H1 (cell line): Measurements from ENCODE around the gene BACE2. TPM values are rescaled to one million over a fixed set of nuclear protein-coding genes. Genes with fewer than 3 reads are reported as not detected.

Experiments used
- CTCF ChIA-PET: fragments of 300-600 bp; sonication (Branson Sonifier 250); formaldehyde crosslinking; loops from one replicate; lab custom pipeline; 2021; ENCODE audit not compliant: partially characterized antibody; lab: Charles Lee
- POLR2A ChIA-PET: fragments of 300-600 bp; sonication (Branson Sonifier 250); formaldehyde crosslinking; loops from one replicate; lab custom pipeline; 2021; ENCODE audit warnings: inconsistent platforms; ENCODE audit not compliant: partially characterized antibody; lab: Charles Lee
- DNase-seq, 2 experiments: peaks; one replicate each; pipeline versions ENCODE4 v3.0.0 to v3.0.0-alpha.2; 2010 to 2022; ENCODE audit warnings: low spot score in 2 of 2, low read depth in 1 of 2, mixed read lengths in 1 of 2
- FAIRE-seq: peaks from 2 replicates; lab custom pipeline; 2011; peaks lifted over from hg19 to GRCh38; lab: Jason Lieb, UNC
- H2AFZ ChIP-seq: 2 replicates; pipeline ENCODE4 v1.8.1; 2012; ENCODE audit warnings: low read length, inconsistent platforms
- H2AK5ac ChIP-seq: 2 replicates; pipeline ENCODE4 v1.6.1; 2013; ENCODE audit warnings: low read depth, low read length
- H2BK120ac ChIP-seq: replicated peaks from 2 replicates; pipeline ENCODE3; 2013; ENCODE audit warnings: low read depth, low read length, inconsistent platforms
- H2BK12ac ChIP-seq: 2 replicates; pipeline ENCODE4 v1.6.1; 2013; ENCODE audit warnings: low read depth, low read length
- H2BK15ac ChIP-seq: 2 replicates; pipeline ENCODE4 v1.6.1; 2013; ENCODE audit warnings: low read length
- H2BK20ac ChIP-seq: 2 replicates; pipeline ENCODE4 v1.6.1; 2013; ENCODE audit warnings: low read length
- H2BK5ac ChIP-seq: 2 replicates; pipeline ENCODE4 v1.6.1; 2013; ENCODE audit warnings: low read depth, low read length
- H3K14ac ChIP-seq: 2 replicates; pipeline ENCODE4 v1.6.1; 2013; ENCODE audit warnings: inconsistent platforms; ENCODE audit not compliant: insufficient read length
- H3K18ac ChIP-seq: 2 replicates; pipeline ENCODE4 v1.6.1; 2013; ENCODE audit warnings: low read length; ENCODE audit errors: extremely low read depth
- H3K23ac ChIP-seq: 2 replicates; pipeline ENCODE4 v1.6.1; 2013; ENCODE audit warnings: inconsistent platforms; ENCODE audit not compliant: insufficient read length
- H3K23me2 ChIP-seq: 2 replicates; pipeline ENCODE4 v1.6.1; 2013; ENCODE audit warnings: low read depth, low read length
- H3K27ac ChIP-seq: 2 replicates; pipeline ENCODE4 v1.6.1; 2011; ENCODE audit warnings: low read depth, low read length, inconsistent platforms
- H3K27me3 ChIP-seq, 4 experiments: replicated peaks in 1 of 4; 1 replicate in 1 of 4; 2 replicates in 3 of 4; pipeline versions ENCODE4 v1.6.1 to v1.8.1; 2011 to 2013; ENCODE audit warnings: low read length in 3 of 4, mild to moderate bottlenecking in 3 of 4, inconsistent platforms in 2 of 4, mixed read lengths in 2 of 4, moderate library complexity in 1 of 4; ENCODE audit not compliant: control insufficient read depth in 3 of 4, insufficient read depth in 3 of 4; ENCODE audit errors: extremely low read depth in 1 of 4
- H3K36me3 ChIP-seq, 4 experiments: 2 replicates each; pipeline versions ENCODE4 v1.6.1 to v1.8.1; 2011 to 2013; ENCODE audit warnings: mild to moderate bottlenecking in 4 of 4, low read length in 3 of 4, moderate library complexity in 2 of 4, control low read depth in 1 of 4, inconsistent platforms in 1 of 4; ENCODE audit not compliant: insufficient read depth in 4 of 4, control insufficient read depth in 2 of 4
- H3K4ac ChIP-seq: replicated peaks from 2 replicates; pipeline ENCODE3; 2013; ENCODE audit warnings: low read length, low read depth, mixed read lengths, inconsistent platforms; ENCODE audit not compliant: insufficient read length
- H3K4me1 ChIP-seq, 4 experiments: replicated peaks in 1 of 4; 1 replicate in 1 of 4; 2 replicates in 3 of 4; pipeline versions ENCODE4 v1.6.1 to v1.8.1; 2011 to 2013; ENCODE audit warnings: low read length in 3 of 4, inconsistent platforms in 2 of 4, mixed read lengths in 1 of 4; ENCODE audit not compliant: insufficient read depth in 4 of 4, control insufficient read depth in 3 of 4
- H3K4me2 ChIP-seq, 2 experiments: 2 replicates each; pipeline versions ENCODE4 v1.6.1 to v1.8.1; 2011 to 2013; ENCODE audit warnings: low read depth in 2 of 2, low read length in 2 of 2, control low read depth in 1 of 2, inconsistent platforms in 1 of 2, mild to moderate bottlenecking in 1 of 2; ENCODE audit not compliant: insufficient read depth in 1 of 2
- H3K4me3 ChIP-seq, 4 experiments: fragments of 200-600, 300-600 bp in 1 of 4; sonication (generic), shearing (Covaris generic), sonication (Bioruptor Twin) in 1 of 4; 2 replicates each; pipeline versions ENCODE4 v1.5.1 to v1.8.1; 2011 to 2016; ENCODE audit warnings: low read length in 4 of 4, low read depth in 3 of 4, control low read depth in 2 of 4, inconsistent platforms in 2 of 4, mild to moderate bottlenecking in 2 of 4, mixed read lengths in 1 of 4, moderate library complexity in 1 of 4; ENCODE audit not compliant: insufficient read depth in 2 of 4; ENCODE audit errors: extremely low read depth in 1 of 4
- H3K56ac ChIP-seq: replicated peaks from 2 replicates; pipeline ENCODE3; 2013; ENCODE audit warnings: low read depth, mild to moderate bottlenecking, mixed read lengths, low read length, inconsistent platforms; ENCODE audit not compliant: insufficient read length
- H3K79me1 ChIP-seq: 2 replicates; pipeline ENCODE4 v1.6.1; 2013; ENCODE audit warnings: low read depth, low read length, control low read depth
- H3K79me2 ChIP-seq, 2 experiments: 2 replicates each; pipeline versions ENCODE4 v1.6.1 to v1.8.1; 2012 to 2013; ENCODE audit warnings: low read length in 2 of 2, mild to moderate bottlenecking in 2 of 2, inconsistent platforms in 1 of 2; ENCODE audit not compliant: insufficient read depth in 2 of 2, control insufficient read depth in 1 of 2
- H3K9ac ChIP-seq, 4 experiments: replicated peaks in 1 of 4; 1 replicate in 1 of 4; 2 replicates in 3 of 4; pipeline versions ENCODE4 v1.6.1 to v1.8.1; 2011 to 2013; ENCODE audit warnings: low read depth in 3 of 4, low read length in 3 of 4, control low read depth in 2 of 4, mild to moderate bottlenecking in 2 of 4, moderate library complexity in 2 of 4, inconsistent platforms in 1 of 4; ENCODE audit errors: extremely low read depth in 1 of 4
- H3K9me3 ChIP-seq, 2 experiments: 2 replicates each; pipeline versions ENCODE4 v1.6.1 to v1.8.1; 2012 to 2013; ENCODE audit warnings: mild to moderate bottlenecking in 2 of 2, moderate library complexity in 2 of 2, control low read depth in 1 of 2, inconsistent platforms in 1 of 2, low read depth in 1 of 2, low read length in 1 of 2, mixed read lengths in 1 of 2; ENCODE audit not compliant: insufficient read depth in 2 of 2
- H4K20me1 ChIP-seq, 2 experiments: replicated peaks in 1 of 2; 2 replicates each; pipeline versions ENCODE3 to v1.8.1; 2011 to 2013; ENCODE audit warnings: inconsistent platforms in 2 of 2, low read length in 2 of 2, mild to moderate bottlenecking in 1 of 2; ENCODE audit not compliant: insufficient read depth in 2 of 2, control insufficient read depth in 1 of 2
- H4K5ac ChIP-seq: 2 replicates; pipeline ENCODE4 v1.6.1; 2013; ENCODE audit warnings: low read length, low read depth, mixed read lengths, inconsistent platforms; ENCODE audit not compliant: insufficient read length
- H4K8ac ChIP-seq: 2 replicates; pipeline ENCODE4 v1.8.0; 2013; ENCODE audit warnings: mild to moderate bottlenecking, moderate library complexity, low read length, inconsistent platforms; ENCODE audit not compliant: insufficient read depth; ENCODE audit errors: extremely low read depth
- H4K91ac ChIP-seq: replicated peaks from 2 replicates; pipeline ENCODE3; 2013; ENCODE audit warnings: low read length, mixed read lengths, inconsistent platforms; ENCODE audit not compliant: insufficient read length
- ASH2L ChIP-seq: fragments of 200-600, 300-600 bp; sonication (generic); IDR thresholded peaks from one replicate; pipeline ENCODE4 v1.7.1; 2017; ENCODE audit warnings: low read length
- ATF2 ChIP-seq: IDR thresholded peaks from 2 replicates; pipeline ENCODE4 v1.6.1; 2012; ENCODE audit warnings: low read length, inconsistent platforms
- BCL11A ChIP-seq, 2 experiments: IDR thresholded peaks; one replicate each; pipeline ENCODE4 v1.6.1; 2011; ENCODE audit warnings: low read depth in 2 of 2, low read length in 2 of 2, mild to moderate bottlenecking in 2 of 2
- CREB1 ChIP-seq: IDR thresholded peaks from 2 replicates; pipeline ENCODE4 v1.6.1; 2012; ENCODE audit warnings: inconsistent platforms
- CTBP2 ChIP-seq: IDR thresholded peaks from 2 replicates; pipeline ENCODE4 v1.7.0; 2011; ENCODE audit warnings: borderline replicate concordance, mild to moderate bottlenecking, moderate library complexity, mixed read lengths, low read length; ENCODE audit not compliant: insufficient read depth, insufficient read length
- JUN ChIP-seq: IDR thresholded peaks from 2 replicates; pipeline ENCODE4 v1.6.1; 2011; ENCODE audit warnings: low read depth, mild to moderate bottlenecking, improper control_type of control experiment, low read length
- KDM4A ChIP-seq: IDR thresholded peaks from one replicate; pipeline ENCODE4 v1.7.1; 2012; ENCODE audit warnings: low read depth, mild to moderate bottlenecking, moderate library complexity, low read length, inconsistent platforms; ENCODE audit not compliant: severe bottlenecking
- MAX ChIP-seq: IDR thresholded peaks from 2 replicates; pipeline ENCODE4 v1.6.1; 2012; ENCODE audit warnings: inconsistent platforms
- RNF2 ChIP-seq: fragments of 200-900, 300-1000 bp; sonication (generic); IDR thresholded peaks from 2 replicates; pipeline ENCODE4 v1.7.1; 2016; ENCODE audit warnings: borderline replicate concordance, low read depth, mild to moderate bottlenecking, antibody characterized with exemption, low read length; ENCODE audit not compliant: poor library complexity, severe bottlenecking; ENCODE audit errors: missing control alignments
- SAP30 ChIP-seq: fragments of 300-600 bp; sonication (generic); IDR thresholded peaks from 2 replicates; pipeline ENCODE4 v1.7.1; 2012; ENCODE audit warnings: low read length, moderate library complexity, mild to moderate bottlenecking, inconsistent platforms; ENCODE audit not compliant: insufficient read depth, insufficient replicate concordance
- SP4 ChIP-seq: IDR thresholded peaks from 2 replicates; pipeline ENCODE4 v1.6.1; 2012; ENCODE audit warnings: low read length, inconsistent platforms
- SRF ChIP-seq: IDR thresholded peaks from 2 replicates; pipeline ENCODE4 v1.6.1; 2011; ENCODE audit warnings: mild to moderate bottlenecking, low read depth, low read length, moderate library complexity
- polyA plus RNA-seq, 7 experiments: library from polyadenylated mRNA; depleted of rRNA in 3 of 7; stranded (reverse) in 5 of 7; unstranded in 2 of 7; fragments of >200 nt in 5 of 7; fragments of 200-250 nt in 2 of 7; gene quantifications; 1 replicate in 5 of 7; 2 replicates in 1 of 7; 4 replicates in 1 of 7; pipeline versions ENCODE4 v1.2.1 to v1.2.3, GENCODE V29; 2011 to 2013; ENCODE audit warnings: missing spikeins in 2 of 7, mixed read lengths in 2 of 7
- total RNA-seq: library from RNA; stranded (reverse); fragmentation: NEBNext Ultra II Directional; extraction: Animal tissue kit (Norgen Biotek cat#: 25700); gene quantifications from 2 replicates; pipeline ENCODE4 v1.2.1, GENCODE V29; 2021

Gene BACE2
- total and polyA plus RNA-seq, 2 of the 8 experiments (the other 6 are each of a cell fraction or from before 2014, with no cell fraction given): 8.1 to 10.9 TPM

GRCh38 chr21:41128981-41129380 lies 39.0 kb upstream of the BACE2 start:
- DNase-seq (no peak), FAIRE-seq (no peak)
- Histone ChIP-seq H2BK15ac (no peak overlapping the region), H3K14ac (no peak overlapping the region), H2BK12ac (no peak overlapping the region), H4K8ac (no peak overlapping the region), H3K4ac (no peak overlapping the region), H2BK20ac (no peak overlapping the region), H3K23ac (no peak overlapping the region), H3K9ac (no peak overlapping the region), H3K27me3 (no peaks in the 10 kb centered on the region), H2BK5ac (no peak overlapping the region), H2AFZ (no peak overlapping the region), H3K4me1 (no peaks in the 10 kb centered on the region), H3K18ac (no peak overlapping the region), H2BK120ac (no peak overlapping the region), H3K79me2 (no peaks in the 10 kb centered on the region), H3K79me1 (no peaks in the 10 kb centered on the region), H3K4me2 (no peak overlapping the region), H3K27ac (no peak overlapping the region), H4K91ac (no peak overlapping the region), H3K56ac (no peak overlapping the region), H4K20me1 (no peaks in the 10 kb centered on the region), H3K9me3 (no peaks in the 10 kb centered on the region), H2AK5ac (no peak overlapping the region), H3K4me3 (no peak overlapping the region), H4K5ac (no peak overlapping the region), H3K23me2 (no peaks in the 10 kb centered on the region), H3K36me3 (no peaks in the 10 kb centered on the region)
- CTCF ChIA-PET: interaction anchor here (1.2 to 1.5 kb wide), 2 partner anchors 8 to 18 kb away, joined by 3 to 4 read pairs; no protein-coding TSS in a partner anchor
- POLR2A ChIA-PET: no interaction called here
- TF ChIP-seq RNF2: no peak
- TF ChIP-seq CTBP2: no peak
- no peak for TF ChIP-seq ASH2L
- no peak for TF ChIP-seq ATF2
- TF ChIP-seq KDM4A: no peak
- TF ChIP-seq BCL11A (IDR thresholded peaks at IDR 0.05; ENCODE audit: low read depth in 2 of 2, low read length in 2 of 2): no peak
- no peak for TF ChIP-seq MAX
- no peak for TF ChIP-seq CREB1
- no peak for TF ChIP-seq SAP30
- no peak for TF ChIP-seq JUN
- no peak for TF ChIP-seq SRF
- TF ChIP-seq SP4: no peak
